Endothelial cell of umbilical vein (primary cell): ENCODE measurements around the gene HTN3.

Source experiments
- EZH2 ChIP-seq: IDR thresholded peaks from 2 replicates; pipeline ENCODE4 v1.6.1; 2012; ENCODE audit warnings: borderline replicate concordance, low read depth, mild to moderate bottlenecking, moderate library complexity, low read length, inconsistent platforms; ENCODE audit not compliant: severe bottlenecking
- FOS ChIP-seq: IDR thresholded peaks from 2 replicates; pipeline ENCODE4 v1.6.1; 2011; ENCODE audit warnings: mild to moderate bottlenecking, low read length, moderate library complexity, borderline replicate concordance; ENCODE audit not compliant: insufficient read depth
- POLR2A ChIP-seq: IDR thresholded peaks from 2 replicates; pipeline ENCODE4 v1.6.1; 2012; ENCODE audit warnings: low read depth, mild to moderate bottlenecking, control low read depth, low read length
- POLR2AphosphoS5 ChIP-seq: IDR thresholded peaks from 2 replicates; pipeline ENCODE4 v1.6.1; 2012; ENCODE audit warnings: low read depth, mild to moderate bottlenecking, control low read depth, low read length, moderate library complexity; ENCODE audit not compliant: insufficient read depth
- TF ChIP-seq, protein P1 (sequence below), 2 donors: IDR thresholded peaks; 1 replicate in 1 of 2; 2 replicates in 1 of 2; pipeline ENCODE4 v1.5.1; 2011; ENCODE audit warnings: low read length in 2 of 2, mild to moderate bottlenecking in 2 of 2, moderate library complexity in 2 of 2, control low read depth in 1 of 2, inconsistent platforms in 1 of 2, low read depth in 1 of 2; ENCODE audit not compliant: insufficient read depth in 1 of 2; ENCODE audit errors: extremely low read depth in 1 of 2
- TF ChIP-seq, protein P2 (sequence below): IDR thresholded peaks from 2 replicates; pipeline ENCODE4 v1.6.1; 2011; ENCODE audit not compliant: insufficient read depth, insufficient read length

DNA sequence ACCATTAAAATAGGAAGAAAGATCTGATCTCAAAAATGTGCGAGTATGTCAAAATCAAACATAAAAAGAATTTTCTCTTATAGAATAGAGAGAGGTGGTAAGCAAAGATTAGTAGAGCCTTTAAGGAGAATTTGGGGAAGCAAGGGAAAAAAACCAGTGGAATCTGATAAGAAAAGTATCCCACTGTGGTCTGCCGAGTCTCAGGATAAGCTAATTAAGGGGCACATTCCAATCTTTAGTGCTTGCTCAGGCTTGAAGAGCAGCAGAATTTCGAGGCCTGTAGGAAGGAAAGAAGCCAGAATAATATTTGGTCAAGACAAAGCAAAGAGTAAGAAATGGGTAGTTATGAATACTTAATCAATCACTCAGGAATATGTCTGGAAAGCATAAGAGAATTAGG is 19.5 kb upstream of the HTN3 start:
- TF ChIP-seq, protein P1, sequence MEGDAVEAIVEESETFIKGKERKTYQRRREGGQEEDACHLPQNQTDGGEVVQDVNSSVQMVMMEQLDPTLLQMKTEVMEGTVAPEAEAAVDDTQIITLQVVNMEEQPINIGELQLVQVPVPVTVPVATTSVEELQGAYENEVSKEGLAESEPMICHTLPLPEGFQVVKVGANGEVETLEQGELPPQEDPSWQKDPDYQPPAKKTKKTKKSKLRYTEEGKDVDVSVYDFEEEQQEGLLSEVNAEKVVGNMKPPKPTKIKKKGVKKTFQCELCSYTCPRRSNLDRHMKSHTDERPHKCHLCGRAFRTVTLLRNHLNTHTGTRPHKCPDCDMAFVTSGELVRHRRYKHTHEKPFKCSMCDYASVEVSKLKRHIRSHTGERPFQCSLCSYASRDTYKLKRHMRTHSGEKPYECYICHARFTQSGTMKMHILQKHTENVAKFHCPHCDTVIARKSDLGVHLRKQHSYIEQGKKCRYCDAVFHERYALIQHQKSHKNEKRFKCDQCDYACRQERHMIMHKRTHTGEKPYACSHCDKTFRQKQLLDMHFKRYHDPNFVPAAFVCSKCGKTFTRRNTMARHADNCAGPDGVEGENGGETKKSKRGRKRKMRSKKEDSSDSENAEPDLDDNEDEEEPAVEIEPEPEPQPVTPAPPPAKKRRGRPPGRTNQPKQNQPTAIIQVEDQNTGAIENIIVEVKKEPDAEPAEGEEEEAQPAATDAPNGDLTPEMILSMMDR (IDR thresholded peaks at IDR 0.05; ENCODE audit: extremely low read depth in 1 of 2, insufficient read depth in 1 of 2, low read depth in 1 of 2, low read length in 2 of 2) = no peak
- TF ChIP-seq POLR2AphosphoS5 (no peak), POLR2A (no peak), EZH2 (no peak), FOS (no peak)
- TF ChIP-seq, protein P2, sequence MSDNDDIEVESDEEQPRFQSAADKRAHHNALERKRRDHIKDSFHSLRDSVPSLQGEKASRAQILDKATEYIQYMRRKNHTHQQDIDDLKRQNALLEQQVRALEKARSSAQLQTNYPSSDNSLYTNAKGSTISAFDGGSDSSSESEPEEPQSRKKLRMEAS = no peak
